AG09309 (cell line): Measurements from ENCODE around the gene THEM4.

Source experiments
- DNase-seq: peaks from one replicate; pipeline ENCODE4 v3.0.0-alpha.2; 2010; ENCODE audit warnings: low read depth
- H3K4me3 ChIP-seq: 2 replicates; pipeline ENCODE4 v1.5.1; 2011; ENCODE audit warnings: mild to moderate bottlenecking, low read depth, low read length, moderate library complexity; ENCODE audit not compliant: control insufficient read depth
- CTCF ChIP-seq: IDR thresholded peaks from 2 replicates; pipeline ENCODE4 v1.5.1; 2011; ENCODE audit warnings: mild to moderate bottlenecking, low read depth, low read length, inconsistent platforms; ENCODE audit not compliant: insufficient read depth, control insufficient read depth; ENCODE audit errors: missing control alignments

THEM4 gene

DNA sequence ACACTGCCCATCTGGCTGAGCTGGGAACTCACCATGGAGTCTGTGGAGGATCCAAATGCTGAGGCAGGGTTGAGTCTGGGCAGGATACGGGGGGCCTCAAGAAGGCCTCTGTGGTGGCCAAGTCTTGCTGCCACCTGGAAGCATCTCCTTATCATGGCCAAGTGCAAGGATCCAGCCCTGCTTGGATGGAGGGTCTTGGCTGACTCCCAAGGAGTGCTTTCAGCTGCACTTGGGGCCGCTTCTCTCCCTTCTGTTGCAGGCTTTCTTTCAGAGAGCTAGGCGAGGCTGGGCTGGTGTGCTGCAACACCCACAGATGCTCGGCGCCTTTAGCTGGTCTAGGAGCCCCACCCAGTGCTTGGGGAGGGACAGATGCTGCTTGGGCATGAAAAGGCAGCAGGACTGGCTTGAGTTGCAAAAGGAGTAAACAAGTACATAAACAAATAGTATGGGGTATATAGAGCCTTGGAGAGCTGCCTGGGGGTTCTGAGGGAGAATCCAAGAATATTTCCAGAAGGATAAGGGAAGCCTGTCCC, 55.8 kb downstream of the THEM4 start, which contains the start of gene THEM5:
TSS of gene THEM5 (minus strand) at position 302 of the 533 bp plus-strand sequence. CDS start at position 155, 147 bp downstream.
- H3K4me3 ChIP-seq: no peak within 1 kb of the TSS
- DNase-seq: no peak
- TF ChIP-seq CTCF: no peak

DNA sequence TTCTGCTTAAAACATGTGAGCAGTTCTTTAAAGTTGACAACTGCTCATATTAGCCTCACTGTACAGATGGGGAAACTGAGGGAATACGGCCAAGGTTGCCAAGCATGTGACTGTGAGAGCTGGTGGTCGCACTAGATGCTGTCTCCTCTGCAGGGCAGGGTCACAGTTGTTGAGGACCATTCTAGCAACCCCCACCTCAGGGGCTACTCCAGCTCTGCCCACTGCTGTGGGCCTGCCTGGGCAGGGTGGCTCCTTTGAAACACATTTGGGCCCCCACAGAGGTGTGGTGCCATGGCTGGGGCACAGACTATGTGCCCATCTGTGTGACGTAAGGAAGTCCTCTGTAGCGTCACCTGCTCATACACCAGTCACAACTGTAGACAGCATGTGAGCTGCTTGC, 56.6 kb downstream of the THEM4 start:
- DNase-seq: no peak
- H3K4me3 ChIP-seq: no peak overlapping the region
- no peak for TF ChIP-seq CTCF

DNA sequence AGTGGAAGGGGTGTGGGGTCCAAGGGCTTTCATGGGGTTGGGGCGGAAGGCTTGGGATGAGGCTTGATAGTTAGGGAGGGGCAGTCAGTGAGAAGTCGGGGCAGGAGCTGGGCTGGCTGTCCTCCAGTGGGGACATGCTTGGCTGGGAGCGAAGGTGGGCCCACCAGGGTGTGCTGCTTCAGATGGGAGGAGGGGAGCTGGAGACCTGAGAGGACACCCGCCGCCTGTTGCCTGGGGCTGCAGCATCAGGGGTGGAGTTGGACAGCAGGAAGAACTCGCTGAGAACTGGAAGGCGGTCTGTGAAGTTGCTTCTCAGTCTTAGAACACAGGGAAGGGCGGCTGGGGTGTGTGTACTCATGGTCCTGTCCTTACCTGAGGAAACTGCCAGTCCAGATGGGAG, 57.4 kb downstream of the THEM4 start:
- TF ChIP-seq CTCF: no peak
- no peak for DNase-seq
- no peak overlapping the region for H3K4me3 ChIP-seq

DNA sequence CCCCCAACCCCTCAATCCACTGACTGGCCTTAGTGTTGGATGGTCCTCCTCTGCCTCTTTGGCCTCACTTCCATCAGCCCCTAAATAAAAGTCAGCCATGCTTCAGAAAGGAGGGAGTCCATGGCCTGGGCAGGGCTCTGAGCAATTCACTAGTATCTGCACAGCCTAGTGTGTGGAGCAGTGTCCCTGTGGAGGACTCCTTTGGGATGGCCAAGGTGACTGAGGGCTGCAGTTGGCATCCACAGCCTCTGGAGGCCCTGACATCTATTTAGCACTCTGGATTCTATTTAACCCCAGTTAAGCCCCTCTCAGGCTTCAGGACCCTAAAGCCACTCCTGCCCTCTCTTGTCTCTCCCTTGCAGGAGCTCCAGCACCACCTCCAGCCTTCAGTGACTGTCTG, 59.4 kb downstream of the THEM4 start:
- H3K4me3 ChIP-seq: no peak overlapping the region
- no peak for DNase-seq
- no peak for TF ChIP-seq CTCF

- no peak for DNase-seq
- TF ChIP-seq CTCF: no peak
- H3K4me3 ChIP-seq: no peak overlapping the region
Observed at GRCh38 chr1:151849126-151849525, 60.2 kb downstream of the THEM4 start.

- no peak for DNase-seq
- no peak overlapping the region for H3K4me3 ChIP-seq
- TF ChIP-seq CTCF: no peak
Observed at GRCh38 chr1:151847867-151848596, 61.3 kb downstream of the THEM4 start.
